Lower leg skin (tissue), 3 donors: Measurements from ENCODE around the gene LAMB4.

ENCODE experiments used
- CTCF ChIP-seq, 3 donors: fragments of 450-650 bp; IDR thresholded peaks; one replicate each; pipeline ENCODE4 v1.5.1; 2016; ENCODE audit warnings: antibody characterized with exemption in 3 of 3, mild to moderate bottlenecking in 3 of 3, moderate library complexity in 2 of 3
- POLR2A ChIP-seq, 2 donors: fragments of 450-650 bp; IDR thresholded peaks; one replicate each; pipeline ENCODE4 v1.6.1; 2016 to 2017; ENCODE audit warnings: antibody characterized with exemption in 2 of 2, mild to moderate bottlenecking in 1 of 2, moderate library complexity in 1 of 2

- TF ChIP-seq CTCF (IDR thresholded peaks at IDR 0.05) (no peak), POLR2A (IDR thresholded peaks at IDR 0.05) (no peak)
These were observed 130.2 kb downstream of the LAMB4 start for GRCh38 chr7:107999779-108000560.
